Astrocyte of the hippocampus (primary cell): Measurements from ENCODE around the gene SLMAP.

Experiments
- DNase-seq: peaks from one replicate; pipeline ENCODE4 v3.0.0; 2011; ENCODE audit warnings: low read depth, low spot score

The SLMAP gene

DNA sequence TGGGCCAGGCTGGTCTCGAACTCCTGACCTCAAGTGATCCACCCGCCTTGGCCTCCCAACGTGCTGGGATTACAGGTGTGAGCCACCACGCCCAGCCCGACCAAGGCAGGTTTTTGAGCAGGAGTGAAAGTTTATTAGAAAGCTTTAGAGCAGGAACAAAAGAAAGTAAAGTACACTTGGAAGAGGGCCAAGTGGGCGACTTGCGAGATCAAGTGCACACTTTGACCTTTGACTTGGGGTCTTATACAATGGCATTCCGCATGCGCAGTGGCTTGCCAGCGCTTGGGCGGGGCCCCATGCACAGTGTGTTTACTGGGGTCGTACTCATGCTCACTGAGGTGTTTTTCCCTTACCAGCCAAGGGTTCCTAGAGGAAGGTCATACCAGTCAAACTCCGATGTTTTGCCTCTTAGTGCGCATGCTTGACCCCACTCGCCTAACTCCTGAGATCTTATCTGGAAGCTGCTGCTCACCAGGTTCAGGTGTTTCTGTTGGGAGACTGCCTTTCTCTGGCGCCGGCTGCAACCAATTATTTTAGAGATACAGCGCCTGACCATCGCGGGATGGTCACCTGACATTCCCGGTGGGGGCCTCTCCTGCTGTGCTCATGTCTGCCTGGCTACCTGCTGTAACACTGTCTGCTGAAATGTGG lies 205.2 kb downstream of the SLMAP start:
- DNase-seq, result no peak

DNA sequence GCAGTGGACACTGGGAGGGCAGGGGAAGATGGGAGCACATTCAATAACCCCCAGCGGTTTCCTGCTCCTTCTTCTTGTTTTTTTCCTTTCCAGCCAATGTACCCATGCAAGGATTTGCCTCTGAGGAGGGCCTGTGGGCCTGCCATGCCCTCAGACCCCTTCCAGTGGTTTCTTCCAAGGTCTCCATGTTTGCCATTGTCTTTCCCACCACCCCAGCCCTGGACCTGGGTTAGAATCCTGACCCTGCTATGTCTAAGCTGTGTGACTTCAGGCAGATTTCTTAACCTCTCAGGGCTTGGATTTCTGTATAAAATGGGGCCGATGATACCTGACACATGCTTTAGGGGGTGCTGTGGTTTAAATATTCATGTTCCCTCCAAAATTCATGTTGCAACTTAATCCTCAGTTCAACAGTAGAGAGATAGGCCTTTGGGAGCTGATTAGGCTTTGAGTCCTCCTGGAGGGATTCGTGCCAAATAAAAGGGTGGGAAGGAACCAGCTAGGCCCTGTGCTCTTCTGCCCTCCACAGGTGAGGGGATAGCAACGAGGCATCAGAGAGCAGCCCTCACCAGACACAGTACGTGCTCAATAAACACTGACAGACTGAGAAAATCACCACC lies 205.8 kb downstream of the SLMAP start:
- DNase-seq, result peak; percentile 42

DNA sequence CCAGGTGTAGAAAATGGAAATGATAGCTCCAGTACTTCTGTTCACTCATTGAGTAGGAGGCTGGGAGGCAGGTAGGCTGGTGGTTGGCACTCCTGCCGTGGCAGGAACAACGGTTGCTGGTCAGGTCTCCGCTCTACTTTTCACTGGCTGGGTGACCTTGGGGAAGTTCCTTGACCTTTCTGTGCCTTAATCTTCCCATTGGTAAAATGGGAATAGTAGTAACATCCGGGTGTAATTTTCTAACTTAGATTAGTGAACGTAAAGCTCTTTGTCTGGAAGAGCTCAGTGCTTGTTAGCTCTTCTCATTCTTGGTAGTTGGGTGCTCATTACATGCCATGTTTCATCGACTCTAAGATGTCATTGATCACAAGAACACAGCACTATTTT lies 206.3 kb downstream of the SLMAP start:
- no peak for DNase-seq

DNA sequence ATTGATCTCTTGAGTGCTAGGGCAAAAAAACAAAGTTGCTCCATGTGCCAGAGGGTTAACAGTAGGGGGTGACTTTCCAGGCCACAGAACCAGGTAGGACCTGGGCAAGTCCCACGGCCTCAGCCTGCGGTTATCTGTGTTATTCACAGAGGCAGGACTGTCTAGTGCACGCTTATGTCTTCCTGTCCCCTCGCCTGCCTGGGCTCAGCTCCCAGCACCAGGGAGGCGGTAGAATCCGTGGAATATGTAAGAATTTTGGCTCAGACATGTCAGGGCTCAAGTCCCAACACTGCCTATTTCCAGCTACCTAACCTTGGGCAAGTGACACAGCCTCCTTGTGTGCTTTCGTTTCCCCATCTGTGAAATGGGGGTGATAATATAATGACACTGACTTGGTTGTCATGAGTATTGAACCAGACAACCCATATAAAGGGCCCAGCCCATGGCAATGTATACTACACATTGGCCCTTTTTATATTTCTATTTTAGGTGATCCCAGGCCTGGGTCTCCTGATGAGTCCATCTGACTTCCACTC lies 207.8 kb downstream of the SLMAP start:
- no peak for DNase-seq

DNA sequence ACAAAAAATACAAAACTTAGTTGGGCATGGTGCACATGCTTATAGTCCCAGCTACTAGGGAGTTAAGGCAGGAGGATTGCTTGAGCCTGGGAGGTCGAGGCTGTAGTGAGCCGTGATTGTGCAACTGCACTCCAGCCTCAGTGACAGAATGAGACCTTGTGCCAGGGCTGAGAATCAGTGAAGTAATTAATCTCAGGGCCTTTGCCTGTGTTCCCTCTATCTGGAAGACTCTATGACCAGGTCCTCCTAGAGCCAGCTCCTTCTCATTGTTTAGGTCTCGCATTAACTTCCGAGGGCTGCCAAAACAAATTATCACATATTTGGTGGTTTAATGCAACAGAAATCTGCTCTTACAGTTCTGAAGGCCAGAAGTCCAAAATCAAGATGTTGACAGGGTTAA lies 210.7 kb downstream of the SLMAP start:
- DNase-seq, result no peak

DNA sequence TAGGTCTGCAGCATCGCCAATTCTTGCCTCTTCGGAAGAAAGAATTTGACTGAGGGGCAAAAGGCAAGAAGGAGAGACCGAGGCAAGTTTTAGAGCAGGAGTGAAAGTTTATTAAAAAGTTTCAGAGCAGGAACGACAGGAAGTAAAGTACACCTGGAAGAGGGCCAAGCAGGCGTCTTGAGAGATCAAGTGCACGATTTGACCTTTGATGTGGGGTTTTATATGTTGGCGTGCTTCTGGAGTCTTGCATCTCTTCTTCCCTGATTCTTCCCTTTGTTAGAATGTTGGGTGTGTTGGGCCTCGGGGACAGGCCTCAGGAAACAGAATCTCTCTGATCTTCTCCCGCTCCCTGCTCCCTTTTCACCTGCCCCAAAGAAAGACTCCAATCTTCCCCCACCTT lies 211.5 kb downstream of the SLMAP start:
- no peak for DNase-seq

DNA sequence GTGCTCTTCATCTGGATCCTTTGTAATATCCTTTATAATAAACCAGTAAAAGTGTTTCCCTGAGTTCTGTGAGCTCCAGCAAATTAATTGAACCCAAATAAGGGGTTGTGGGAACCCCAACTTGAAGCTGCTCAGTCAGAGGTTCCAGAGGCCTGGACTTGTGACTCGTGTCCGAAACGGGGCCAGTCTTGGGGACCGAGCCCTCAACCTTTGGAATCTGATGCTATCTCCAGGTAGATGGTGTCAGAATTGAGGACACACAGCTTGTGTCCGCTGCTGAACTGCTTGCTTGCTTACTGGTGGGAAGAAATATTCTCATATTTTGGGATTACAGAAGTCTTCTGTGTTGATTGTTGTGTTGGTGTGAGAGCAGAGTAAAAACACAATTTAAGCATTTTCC lies 212.4 kb downstream of the SLMAP start:
- DNase-seq, result no peak

DNA sequence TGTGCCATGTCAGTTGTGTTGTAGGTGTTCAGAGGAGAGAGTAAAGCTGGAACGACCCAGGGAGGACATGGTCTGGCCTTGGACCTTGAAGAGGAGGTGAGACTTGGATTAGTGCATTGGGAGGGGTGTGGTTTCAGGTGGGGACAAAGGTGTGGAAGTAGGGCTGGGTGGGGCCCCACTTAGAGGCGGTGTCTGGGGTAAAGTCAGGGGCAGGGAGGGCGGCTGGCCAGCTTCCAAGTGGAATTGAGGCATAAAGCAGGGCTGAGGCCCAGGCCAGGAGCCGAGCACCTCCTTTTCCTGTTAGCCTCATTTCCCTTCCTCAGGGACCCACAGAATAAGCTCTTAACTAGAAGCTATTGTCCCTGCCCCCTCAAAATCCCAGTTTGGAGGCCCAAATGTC lies 215.9 kb downstream of the SLMAP start:
- DNase-seq, result no peak

DNA sequence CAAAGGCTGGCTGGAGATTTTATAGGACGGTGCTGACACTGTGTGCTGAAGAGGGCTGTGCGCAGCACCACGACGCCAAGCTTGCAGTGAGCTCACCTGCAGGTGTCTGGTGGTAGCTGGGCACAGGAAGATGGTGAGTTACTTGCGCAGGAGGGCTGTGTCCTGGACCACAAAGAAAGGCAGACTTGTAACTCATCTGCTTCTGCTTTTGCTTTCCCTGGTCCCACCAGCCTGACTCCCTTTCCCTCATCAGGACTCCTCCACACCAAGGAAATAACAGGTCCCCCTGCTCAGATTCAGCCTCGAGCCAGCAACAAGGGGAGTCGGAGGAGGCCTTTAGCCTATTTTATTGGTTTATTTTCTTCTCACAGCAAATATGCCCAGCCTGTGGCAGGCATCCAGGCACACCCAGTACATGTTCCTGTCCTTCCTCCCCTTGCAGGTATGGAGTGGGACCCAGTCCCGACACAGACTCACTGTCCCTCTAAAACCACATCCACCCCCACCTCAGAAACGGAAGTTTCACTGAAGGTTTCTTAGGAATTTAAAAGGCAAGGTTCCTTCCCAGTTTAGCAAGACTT lies 216.5 kb downstream of the SLMAP start:
- DNase-seq, result no peak

DNA sequence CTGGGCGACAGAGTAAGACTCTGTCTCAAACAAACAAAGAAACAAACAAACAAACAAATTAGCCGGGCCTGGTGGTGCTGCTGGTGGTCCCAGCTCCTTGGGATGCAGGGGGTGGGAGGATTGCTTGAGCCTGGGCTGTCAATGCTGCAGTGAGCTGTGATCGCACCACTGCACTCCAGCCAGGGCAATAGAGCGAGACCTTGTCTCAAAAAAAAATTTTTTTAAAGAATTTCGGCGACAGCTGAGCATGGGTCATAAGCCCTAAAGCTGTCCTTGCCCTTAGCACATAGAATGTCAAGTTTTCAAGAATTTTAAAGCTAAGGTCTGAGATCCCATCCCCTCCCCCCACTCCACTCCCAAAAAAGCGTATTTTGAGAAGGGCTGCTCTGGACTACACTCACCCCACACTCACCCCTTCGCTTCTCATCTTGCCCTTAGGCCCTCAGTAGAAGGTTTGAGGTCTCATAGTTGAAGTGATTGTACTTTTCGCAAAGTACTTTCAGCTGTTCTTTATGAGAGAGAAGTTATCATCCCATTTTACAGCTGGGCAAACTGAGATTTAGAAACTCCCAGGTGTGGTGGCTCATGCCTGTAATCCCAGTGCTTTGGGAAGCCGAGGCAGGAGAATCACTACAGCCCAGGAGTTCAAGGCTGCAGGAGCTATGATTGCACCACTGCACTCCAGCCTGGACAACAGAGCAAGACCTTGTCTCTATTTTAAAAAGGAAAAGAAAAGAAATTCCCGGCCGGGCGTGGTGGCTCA lies 217.8 kb downstream of the SLMAP start:
- DNase-seq, result no peak

DNA sequence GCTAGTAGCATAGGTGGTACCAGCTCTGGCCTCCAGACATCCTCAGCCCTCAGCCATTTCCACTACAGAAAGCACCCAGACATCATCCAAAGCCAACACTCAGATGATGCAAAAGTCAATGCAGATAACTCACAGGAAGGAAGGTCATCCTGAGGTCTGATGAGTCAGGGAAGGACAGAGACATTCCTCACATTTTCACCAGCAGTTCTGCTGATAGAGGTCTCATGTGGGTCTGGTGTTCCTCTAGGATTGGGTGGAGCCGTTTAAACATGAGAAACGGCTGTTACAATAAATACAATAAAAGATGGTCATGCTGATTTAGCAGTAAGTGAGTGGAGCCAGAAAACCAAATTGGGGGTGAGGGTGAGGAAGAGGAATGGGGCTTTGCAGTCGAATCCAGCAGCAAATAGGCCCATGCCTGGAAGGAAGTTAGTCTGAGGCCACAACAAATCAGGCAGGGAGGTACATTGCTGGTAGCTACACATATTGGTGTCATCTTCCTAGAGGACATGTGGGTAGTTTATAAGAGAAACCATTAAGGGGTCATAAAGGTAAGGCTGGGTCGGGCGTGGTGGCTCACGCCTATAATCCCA lies 218.8 kb downstream of the SLMAP start:
- DNase-seq, result peak; percentile 82

DNA sequence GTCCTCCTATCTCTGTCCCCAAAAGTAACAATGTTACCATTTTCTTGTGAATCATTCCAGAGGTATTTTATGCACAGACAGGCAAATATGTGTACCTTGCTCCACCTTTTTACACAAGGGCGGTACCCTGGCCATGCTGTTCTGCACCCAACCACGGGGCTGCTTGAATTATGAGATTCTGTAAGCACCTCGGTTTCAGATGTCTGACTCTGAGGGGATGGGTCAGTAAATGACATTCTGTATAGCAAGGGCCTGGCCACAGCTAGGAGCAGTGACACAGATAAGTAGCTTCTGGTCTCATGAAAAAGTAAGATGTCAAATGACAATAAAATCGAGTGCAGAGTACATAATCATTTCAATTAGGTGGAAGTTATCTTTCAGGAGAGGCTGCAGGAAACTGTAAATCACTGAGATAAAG lies 221.7 kb downstream of the SLMAP start:
- no peak for DNase-seq

DNA sequence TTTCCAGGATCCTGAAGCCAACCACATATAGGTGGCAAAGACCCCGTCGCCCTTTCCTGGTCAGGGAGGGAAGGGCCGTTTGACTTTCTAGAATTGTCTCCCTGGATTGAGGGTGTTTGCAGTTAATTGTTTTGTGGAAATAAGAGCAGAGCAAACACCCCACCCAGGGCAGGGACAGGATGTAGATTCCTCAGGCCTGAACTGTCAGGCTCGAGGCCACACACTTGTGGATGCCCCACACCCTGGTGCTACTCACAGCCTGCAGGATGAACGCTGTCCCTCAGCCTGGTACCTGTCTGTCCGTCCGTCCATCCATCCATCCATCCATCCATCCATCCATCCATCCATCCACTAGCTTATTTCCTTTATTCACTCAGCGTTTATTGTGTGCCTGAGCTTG lies 222.2 kb downstream of the SLMAP start:
- no peak for DNase-seq
